GM12873 (cell line): ENCODE results near the gene POLD2.

Experiments
- TF ChIP-seq, protein P1 (sequence below): IDR thresholded peaks from 2 replicates; pipeline ENCODE4 v1.5.1; 2012; ENCODE audit warnings: low read depth, mild to moderate bottlenecking, moderate library complexity, low read length, control low read depth; ENCODE audit not compliant: insufficient read depth; ENCODE audit errors: missing control alignments

POLD2 gene

DNA sequence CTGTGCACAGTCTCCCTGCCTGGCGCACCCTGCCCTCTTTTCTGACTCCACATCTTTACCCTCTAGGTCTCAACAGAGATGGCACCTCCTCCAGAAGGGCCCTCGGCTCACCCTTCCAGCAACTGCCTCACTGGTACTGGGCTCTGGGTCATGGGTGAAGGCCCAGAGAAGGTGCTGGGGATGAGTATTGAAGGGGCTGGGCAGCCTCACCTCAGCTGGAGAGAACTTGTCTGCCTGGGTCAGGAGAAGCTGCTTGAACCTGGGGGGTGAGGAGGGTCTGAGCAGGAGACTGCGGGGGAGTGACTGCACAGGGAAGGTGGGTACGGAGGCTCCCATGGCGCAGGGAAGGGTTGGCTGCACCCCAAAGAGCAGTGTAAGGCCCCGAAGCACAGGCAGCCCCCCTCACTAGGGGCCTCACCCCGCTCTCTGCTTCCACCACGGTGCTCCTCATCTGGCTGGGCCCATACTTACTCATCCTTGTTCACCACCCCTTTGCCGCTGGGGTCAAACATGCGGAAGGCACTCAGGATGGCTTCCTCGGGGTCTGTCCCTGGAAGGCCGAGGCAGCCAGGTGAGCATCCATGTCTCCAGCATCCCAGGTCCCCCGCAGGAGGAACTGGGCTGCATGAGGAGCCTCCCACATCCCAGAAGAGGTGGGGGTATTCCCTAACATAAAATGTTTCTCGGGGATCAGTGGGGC is 16.1 kb upstream of the POLD2 start:
- TF ChIP-seq, protein P1, sequence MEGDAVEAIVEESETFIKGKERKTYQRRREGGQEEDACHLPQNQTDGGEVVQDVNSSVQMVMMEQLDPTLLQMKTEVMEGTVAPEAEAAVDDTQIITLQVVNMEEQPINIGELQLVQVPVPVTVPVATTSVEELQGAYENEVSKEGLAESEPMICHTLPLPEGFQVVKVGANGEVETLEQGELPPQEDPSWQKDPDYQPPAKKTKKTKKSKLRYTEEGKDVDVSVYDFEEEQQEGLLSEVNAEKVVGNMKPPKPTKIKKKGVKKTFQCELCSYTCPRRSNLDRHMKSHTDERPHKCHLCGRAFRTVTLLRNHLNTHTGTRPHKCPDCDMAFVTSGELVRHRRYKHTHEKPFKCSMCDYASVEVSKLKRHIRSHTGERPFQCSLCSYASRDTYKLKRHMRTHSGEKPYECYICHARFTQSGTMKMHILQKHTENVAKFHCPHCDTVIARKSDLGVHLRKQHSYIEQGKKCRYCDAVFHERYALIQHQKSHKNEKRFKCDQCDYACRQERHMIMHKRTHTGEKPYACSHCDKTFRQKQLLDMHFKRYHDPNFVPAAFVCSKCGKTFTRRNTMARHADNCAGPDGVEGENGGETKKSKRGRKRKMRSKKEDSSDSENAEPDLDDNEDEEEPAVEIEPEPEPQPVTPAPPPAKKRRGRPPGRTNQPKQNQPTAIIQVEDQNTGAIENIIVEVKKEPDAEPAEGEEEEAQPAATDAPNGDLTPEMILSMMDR: no peak

DNA sequence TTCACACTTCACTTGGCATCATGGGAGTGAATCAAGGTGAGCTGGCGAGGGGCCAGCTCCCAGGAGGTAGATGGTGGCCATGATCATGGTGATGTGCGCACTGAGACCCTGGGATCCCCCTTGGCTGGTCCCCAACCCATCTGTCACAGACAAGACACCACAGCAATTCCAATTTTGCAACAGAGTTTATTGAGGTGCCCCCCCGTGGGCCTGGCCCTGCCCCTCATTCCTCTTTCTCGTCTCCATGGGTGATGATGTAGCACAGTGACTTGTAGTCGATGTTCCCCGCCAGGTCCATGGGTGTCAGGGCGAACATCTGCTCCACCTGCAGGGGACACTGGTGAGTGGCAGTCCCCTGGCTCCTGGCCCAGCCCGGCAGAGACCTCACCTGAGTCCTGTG is 15.3 kb upstream of the POLD2 start:
- TF ChIP-seq, protein P1: no peak

DNA sequence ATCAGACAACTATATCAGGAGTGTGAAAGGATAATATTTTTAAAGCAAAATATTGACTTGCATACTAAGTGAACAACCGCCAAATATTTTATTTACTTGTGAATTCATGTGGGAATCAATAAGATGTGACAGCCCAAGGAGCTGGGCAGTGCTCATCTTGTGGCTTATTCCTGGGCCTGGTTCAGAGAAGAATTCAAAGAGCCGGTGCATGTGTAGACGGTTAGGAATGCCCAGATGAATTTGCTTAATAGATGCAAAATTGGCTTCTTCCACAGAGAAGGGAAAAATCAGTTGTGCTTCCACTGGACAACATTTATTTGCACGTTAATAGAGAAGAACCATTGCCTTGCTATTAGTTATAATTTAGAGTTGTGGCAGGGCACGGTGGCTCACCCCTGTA is 13.4 kb upstream of the POLD2 start:
- TF ChIP-seq, protein P1: no peak

DNA sequence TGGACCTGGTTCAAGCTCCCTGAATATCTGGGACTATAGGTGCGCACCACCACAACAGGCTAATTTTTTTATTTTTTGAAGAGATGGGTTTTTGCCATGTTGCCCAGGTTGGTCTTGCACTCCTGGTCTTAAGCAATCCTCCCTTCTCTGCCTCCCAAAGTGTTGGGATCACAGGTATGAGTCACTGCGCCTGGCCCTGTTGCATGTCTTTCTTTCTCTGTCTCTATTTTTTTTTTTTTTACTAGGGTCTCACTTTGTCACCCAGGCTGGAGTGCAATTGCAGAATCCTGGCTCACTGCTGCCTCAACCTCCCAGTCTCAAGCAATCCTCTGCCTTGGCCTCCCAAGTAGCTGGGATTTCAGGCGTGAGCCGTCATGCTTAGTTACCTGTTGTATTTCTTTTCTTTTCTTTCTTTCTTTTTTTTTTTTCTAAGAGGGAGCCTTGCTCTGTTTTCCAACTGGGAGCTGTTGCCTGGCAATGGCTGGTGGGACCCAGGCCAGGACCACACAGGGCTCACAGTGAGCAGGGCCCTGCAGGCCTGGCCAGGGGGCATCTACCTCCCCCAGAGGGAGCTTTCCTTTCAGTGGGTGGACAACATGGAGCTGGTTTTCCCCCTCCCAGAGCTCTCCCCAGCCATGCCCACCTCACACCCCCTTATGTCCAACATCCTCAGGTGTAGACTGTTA is 11.7 kb upstream of the POLD2 start:
- TF ChIP-seq, protein P1: no peak

DNA sequence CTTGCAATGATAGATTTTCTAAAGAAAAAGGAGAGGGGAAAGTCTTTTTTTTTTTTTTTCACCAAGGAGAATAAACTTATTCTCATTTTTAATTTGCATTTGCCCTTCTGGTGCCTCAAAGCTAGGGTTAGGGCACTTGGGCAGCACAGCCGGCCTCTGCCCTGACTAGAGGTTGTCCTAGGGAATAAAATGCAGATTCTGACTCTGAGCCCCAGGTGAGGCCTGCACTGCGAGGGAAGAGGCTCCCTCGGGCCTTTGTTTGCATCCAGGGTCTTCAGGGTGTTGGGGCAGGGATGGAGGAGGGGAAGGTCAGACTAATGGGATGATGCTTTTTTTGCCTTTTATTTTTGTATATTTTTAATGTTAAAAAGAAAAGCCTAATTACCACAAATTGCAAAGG is 9.9 kb upstream of the POLD2 start:
- TF ChIP-seq, protein P1: no peak

DNA sequence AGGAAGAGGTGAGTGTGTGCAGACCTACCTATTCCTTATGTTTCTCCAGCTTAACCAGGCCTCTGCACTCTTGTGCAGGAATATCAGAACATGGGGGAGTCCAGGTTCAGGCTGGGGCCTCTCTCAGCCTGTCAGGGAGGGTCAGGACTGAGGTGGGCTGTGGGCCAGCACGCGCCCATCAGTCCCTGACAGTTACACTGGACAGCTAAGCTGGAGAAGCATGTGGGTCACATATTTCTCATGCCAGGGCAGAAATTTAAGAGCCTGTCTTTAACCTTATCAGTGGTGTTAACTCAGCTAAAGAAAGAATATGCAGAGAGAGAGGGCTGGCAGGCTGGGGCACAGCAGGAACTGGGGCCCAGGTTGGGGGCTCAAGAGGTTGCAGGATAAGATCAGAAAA is 8.7 kb upstream of the POLD2 start:
- TF ChIP-seq, protein P1: no peak

DNA sequence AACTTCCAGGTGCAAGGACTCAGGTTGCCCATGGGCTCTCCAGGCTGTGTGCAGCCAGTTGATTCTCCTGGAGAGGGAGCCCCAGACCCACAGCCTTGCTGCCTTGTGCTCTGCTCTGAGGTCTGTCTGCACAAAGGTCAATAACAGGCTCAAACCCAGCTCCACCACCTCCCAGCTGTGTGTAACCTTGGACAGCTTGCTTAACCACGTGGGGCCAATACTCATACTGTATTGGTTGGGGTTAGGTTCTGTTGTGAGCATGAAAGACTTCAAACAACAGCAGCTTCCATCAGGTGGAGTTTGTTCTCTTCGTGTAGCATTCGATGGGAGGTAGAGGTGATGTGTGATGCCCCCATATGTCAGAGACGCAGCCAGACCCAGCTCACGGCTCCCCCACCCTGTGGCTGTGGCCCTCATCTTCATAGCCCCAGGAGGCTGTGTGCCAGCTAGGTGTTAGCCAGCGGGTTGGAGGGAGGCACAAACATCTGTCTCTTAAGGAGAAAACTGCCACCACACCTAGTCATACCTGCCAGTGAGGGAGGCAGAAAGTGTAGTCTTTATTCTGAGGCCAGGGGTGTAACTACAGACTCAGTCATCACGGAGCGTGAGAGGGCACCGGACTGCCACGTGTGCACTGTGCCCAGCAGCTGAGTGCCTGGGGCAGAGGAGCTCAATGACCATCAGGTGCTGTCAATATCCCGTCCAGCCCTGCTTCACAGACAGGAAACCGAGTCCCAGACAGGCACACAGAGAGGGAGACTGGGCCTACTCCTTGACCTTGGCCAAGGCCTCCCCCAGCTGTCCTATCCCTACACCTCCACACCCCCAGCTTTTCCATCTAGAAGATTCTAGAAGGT is 8.1 kb upstream of the POLD2 start:
- TF ChIP-seq, protein P1: peak; percentile 48
